Measurements from ENCODE around the gene JMJD1C.

Gene JMJD1C

GRCh38 chr10:63146503-63146902 is 319.3 kb downstream of the JMJD1C start:
- Histone ChIP-seq H3K27ac (ENCODE audit: low read length, poor library complexity, severe bottlenecking) (no peak overlapping the region), H3K36me3 (ENCODE audit: control insufficient read depth in 1 of 2, insufficient read depth in 2 of 2, low read depth in 1 of 2, low read length in 2 of 2) (peaks cover 3 to 40% of the 10 kb centered on the region in 2 experiments), H4K8ac (ENCODE audit: low read length) (no peak overlapping the region), H3K4me3 (ENCODE audit: insufficient read depth in 1 of 2, low read depth in 1 of 2, low read length in 2 of 2) (no peak overlapping the region), H3K4ac (ENCODE audit: low read depth in 1 of 2, low read length in 2 of 2) (no peak overlapping the region), H2BK15ac (ENCODE audit: low read depth, poor library complexity, severe bottlenecking) (no peak overlapping the region), H2BK12ac (ENCODE audit: low read length in 2 of 2) (no peak overlapping the region), H3K9ac (ENCODE audit: low read length) (peak overlapping the region; percentile 57), H3K18ac (ENCODE audit: low read depth in 1 of 2, low read length in 2 of 2) (no peak overlapping the region), H2AK5ac (ENCODE audit: low read length, severe bottlenecking) (no peak overlapping the region), H3K23ac (ENCODE audit: low read length in 2 of 2) (no peak overlapping the region), H3K14ac (ENCODE audit: low read length in 2 of 2) (no peak overlapping the region), H3K4me1 (ENCODE audit: control insufficient read depth, insufficient read depth, low read depth, low read length) (no peaks in the 10 kb centered on the region), H3K27me3 (ENCODE audit: control insufficient read depth in 1 of 2, insufficient read depth in 1 of 2, low read length in 2 of 2) (no peaks in the 10 kb centered on the region), H3K79me1 (replicated peaks; ENCODE audit: low read length, poor library complexity, severe bottlenecking) (peaks cover 16% of the 10 kb centered on the region), H3K4me2 (ENCODE audit: low read length, poor library complexity, severe bottlenecking) (no peak overlapping the region), H2BK5ac (ENCODE audit: low read depth, low read length, poor library complexity, severe bottlenecking) (no peak overlapping the region), H2AFZ (ENCODE audit: low read depth, low read length) (no peak overlapping the region), H3K9me3 (ENCODE audit: control insufficient read depth, low read length) (no peaks in the 10 kb centered on the region), H4K91ac (ENCODE audit: low read length) (no peak overlapping the region), H2BK120ac (ENCODE audit: low read depth, low read length) (no peak overlapping the region)
- DNase-seq: no peak

DNA sequence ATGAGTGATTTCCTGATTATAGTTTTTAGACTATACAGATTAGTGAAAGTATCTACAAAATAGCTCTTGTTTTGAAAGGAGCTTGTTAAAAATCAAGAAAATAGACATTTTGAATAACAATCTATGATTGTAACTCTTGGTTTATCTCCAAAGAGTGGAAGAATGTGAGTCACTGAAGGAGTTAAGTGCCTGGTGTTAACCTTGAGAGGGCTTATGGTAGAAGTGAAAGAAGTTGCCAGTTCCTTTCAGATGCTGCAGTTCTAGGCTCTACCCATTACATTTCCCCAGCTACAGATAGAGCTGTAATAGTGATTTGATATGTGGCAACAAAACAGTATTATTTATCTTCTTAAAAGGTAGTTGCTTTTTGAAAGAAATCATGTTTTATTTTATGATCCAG is 320.0 kb downstream of the JMJD1C start:
- DNase-seq: peak; percentile 65
- peak overlapping the region; percentile 57 for H3K9ac ChIP-seq (ENCODE audit: low read length)
- no peak overlapping the region for H3K4ac ChIP-seq (ENCODE audit: low read depth in 1 of 2, low read length in 2 of 2)
- H4K91ac ChIP-seq (ENCODE audit: low read length): no peak overlapping the region
- no peak overlapping the region for H3K18ac ChIP-seq (ENCODE audit: low read depth in 1 of 2, low read length in 2 of 2)
- no peaks in the 10 kb centered on the region for H3K9me3 ChIP-seq (ENCODE audit: control insufficient read depth, low read length)
- H3K4me1 ChIP-seq (ENCODE audit: control insufficient read depth, insufficient read depth, low read depth, low read length): no peaks in the 10 kb centered on the region
- peak overlapping the region in 1 of 2 experiments; percentile 22 for H3K4me3 ChIP-seq (ENCODE audit: insufficient read depth in 1 of 2, low read depth in 1 of 2, low read length in 2 of 2)
- H2AK5ac ChIP-seq (ENCODE audit: low read length, severe bottlenecking): no peak overlapping the region
- H2BK12ac ChIP-seq (ENCODE audit: low read length in 2 of 2): no peak overlapping the region
- peaks cover 3 to 40% of the 10 kb centered on the region in 2 experiments for H3K36me3 ChIP-seq (ENCODE audit: control insufficient read depth in 1 of 2, insufficient read depth in 2 of 2, low read depth in 1 of 2, low read length in 2 of 2)
- no peak overlapping the region for H2BK120ac ChIP-seq (ENCODE audit: low read depth, low read length)
- no peak overlapping the region for H3K23ac ChIP-seq (ENCODE audit: low read length in 2 of 2)
- no peak overlapping the region for H3K27ac ChIP-seq (ENCODE audit: low read length, poor library complexity, severe bottlenecking)
- H4K8ac ChIP-seq (ENCODE audit: low read length): no peak overlapping the region
- H2AFZ ChIP-seq (ENCODE audit: low read depth, low read length): no peak overlapping the region
- H2BK15ac ChIP-seq (ENCODE audit: low read depth, poor library complexity, severe bottlenecking): no peak overlapping the region
- H3K27me3 ChIP-seq (ENCODE audit: control insufficient read depth in 1 of 2, insufficient read depth in 1 of 2, low read length in 2 of 2): no peaks in the 10 kb centered on the region
- H3K4me2 ChIP-seq (ENCODE audit: low read length, poor library complexity, severe bottlenecking): no peak overlapping the region
- peaks cover 14% of the 10 kb centered on the region for H3K79me1 ChIP-seq (replicated peaks; ENCODE audit: low read length, poor library complexity, severe bottlenecking)
- H2BK5ac ChIP-seq (ENCODE audit: low read depth, low read length, poor library complexity, severe bottlenecking): no peak overlapping the region
- no peak overlapping the region for H3K14ac ChIP-seq (ENCODE audit: low read length in 2 of 2)

DNA sequence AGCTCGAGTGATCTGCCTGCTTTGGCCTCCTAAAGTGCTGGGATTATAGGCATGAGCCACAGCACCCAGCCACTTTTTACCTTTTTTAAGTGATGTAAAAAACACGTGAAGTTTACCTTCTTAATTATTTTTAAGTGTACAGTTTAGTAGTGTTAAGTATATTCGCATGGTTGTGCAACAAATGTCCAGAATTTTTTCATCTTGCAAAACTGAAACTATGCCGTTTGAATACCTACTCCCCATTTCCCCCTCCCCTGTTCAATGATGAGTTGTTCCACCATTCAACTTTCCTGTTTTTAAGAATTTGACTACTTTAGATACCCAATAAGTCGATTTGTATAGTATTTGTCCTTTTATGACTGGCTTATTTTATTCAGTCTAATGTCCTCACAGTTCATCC is 321.8 kb downstream of the JMJD1C start:
- Histone ChIP-seq H2BK120ac (ENCODE audit: low read depth, low read length) (no peak overlapping the region), H2BK5ac (ENCODE audit: low read depth, low read length, poor library complexity, severe bottlenecking) (no peak overlapping the region)
- 100% methylated on average over 1 of the region's 5 CpGs for WGBS

GRCh38 chr10:63142136-63142535 is 323.6 kb downstream of the JMJD1C start:
- Histone ChIP-seq H2BK120ac (ENCODE audit: low read depth, low read length) (no peak overlapping the region), H3K4me2 (ENCODE audit: low read length, poor library complexity, severe bottlenecking) (no peak overlapping the region), H2AK5ac (ENCODE audit: low read length, severe bottlenecking) (no peak overlapping the region), H3K18ac (ENCODE audit: low read depth in 1 of 2, low read length in 2 of 2) (no peak overlapping the region), H3K36me3 (ENCODE audit: control insufficient read depth in 1 of 2, insufficient read depth in 2 of 2, low read depth in 1 of 2, low read length in 2 of 2) (peaks cover 9 to 31% of the 10 kb centered on the region in 2 experiments), H2BK15ac (ENCODE audit: low read depth, poor library complexity, severe bottlenecking) (no peak overlapping the region), H3K14ac (ENCODE audit: low read length in 2 of 2) (no peak overlapping the region), H3K4me1 (ENCODE audit: control insufficient read depth, insufficient read depth, low read depth, low read length) (peaks cover 4% of the 10 kb centered on the region), H4K91ac (ENCODE audit: low read length) (no peak overlapping the region), H3K9ac (ENCODE audit: low read length) (no peak overlapping the region), H3K79me1 (replicated peaks; ENCODE audit: low read length, poor library complexity, severe bottlenecking) (peaks cover 4% of the 10 kb centered on the region), H3K23ac (ENCODE audit: low read length in 2 of 2) (no peak overlapping the region), H3K4ac (ENCODE audit: low read depth in 1 of 2, low read length in 2 of 2) (no peak overlapping the region), H3K9me3 (ENCODE audit: control insufficient read depth, low read length) (no peaks in the 10 kb centered on the region), H2BK5ac (ENCODE audit: low read depth, low read length, poor library complexity, severe bottlenecking) (no peak overlapping the region), H3K27me3 (ENCODE audit: control insufficient read depth in 1 of 2, insufficient read depth in 1 of 2, low read length in 2 of 2) (no peaks in the 10 kb centered on the region), H2AFZ (ENCODE audit: low read depth, low read length) (no peak overlapping the region), H3K4me3 (ENCODE audit: insufficient read depth in 1 of 2, low read depth in 1 of 2, low read length in 2 of 2) (no peak overlapping the region), H4K8ac (ENCODE audit: low read length) (no peak overlapping the region), H2BK12ac (ENCODE audit: low read length in 2 of 2) (no peak overlapping the region), H3K27ac (ENCODE audit: low read length, poor library complexity, severe bottlenecking) (no peak overlapping the region)
- WGBS: 97% methylated on average over 4 of the region's 6 CpGs
- no peak for DNase-seq

More for the DNA sequence above, 321.8 kb downstream of the JMJD1C start:
- no peak overlapping the region for H3K4ac ChIP-seq (ENCODE audit: low read depth in 1 of 2, low read length in 2 of 2)
- H3K36me3 ChIP-seq (ENCODE audit: control insufficient read depth in 1 of 2, insufficient read depth in 2 of 2, low read depth in 1 of 2, low read length in 2 of 2): peaks cover 9 to 44% of the 10 kb centered on the region in 2 experiments
- no peaks in the 10 kb centered on the region for H3K9me3 ChIP-seq (ENCODE audit: control insufficient read depth, low read length)
- no peak overlapping the region for H3K9ac ChIP-seq (ENCODE audit: low read length)
- H3K4me2 ChIP-seq (ENCODE audit: low read length, poor library complexity, severe bottlenecking): no peak overlapping the region
- H3K4me3 ChIP-seq (ENCODE audit: insufficient read depth in 1 of 2, low read depth in 1 of 2, low read length in 2 of 2): no peak overlapping the region
- no peaks in the 10 kb centered on the region for H3K27me3 ChIP-seq (ENCODE audit: control insufficient read depth in 1 of 2, insufficient read depth in 1 of 2, low read length in 2 of 2)
- no peak overlapping the region for H2AK5ac ChIP-seq (ENCODE audit: low read length, severe bottlenecking)
- no peak overlapping the region for H2BK15ac ChIP-seq (ENCODE audit: low read depth, poor library complexity, severe bottlenecking)
- no peak overlapping the region for H3K18ac ChIP-seq (ENCODE audit: low read depth in 1 of 2, low read length in 2 of 2)
- no peak for DNase-seq
- H3K27ac ChIP-seq (ENCODE audit: low read length, poor library complexity, severe bottlenecking): no peak overlapping the region
- no peaks in the 10 kb centered on the region for H3K4me1 ChIP-seq (ENCODE audit: control insufficient read depth, insufficient read depth, low read depth, low read length)
- no peak overlapping the region for H4K91ac ChIP-seq (ENCODE audit: low read length)
- H3K14ac ChIP-seq (ENCODE audit: low read length in 2 of 2): no peak overlapping the region
- no peak overlapping the region for H2AFZ ChIP-seq (ENCODE audit: low read depth, low read length)
- H4K8ac ChIP-seq (ENCODE audit: low read length): no peak overlapping the region
- H2BK12ac ChIP-seq (ENCODE audit: low read length in 2 of 2): no peak overlapping the region
- H3K23ac ChIP-seq (ENCODE audit: low read length in 2 of 2): no peak overlapping the region
- peaks cover 9% of the 10 kb centered on the region for H3K79me1 ChIP-seq (replicated peaks; ENCODE audit: low read length, poor library complexity, severe bottlenecking)
